Stimulated activated CD8-positive, alpha-beta memory T cell treated with anti-CD3 and anti-CD28 coated beads, Interleukin-7, amount 100 ng/mL, for 4 hours (primary cell): ENCODE measurements around the gene MORC4.

Experiments
- DNase-seq, 2 donors: peaks; one replicate each; pipeline ENCODE4 v3.0.0-alpha.2; 2020; ENCODE audit warnings: low read depth in 2 of 2

The MORC4 gene

GRCh38 chrX:106905064-106905708 is 94.8 kb downstream of the MORC4 start:
- no peak for DNase-seq

GRCh38 chrX:106903856-106904528 is 96.0 kb downstream of the MORC4 start:
- DNase-seq = no peak

- DNase-seq = no peak
Measured at GRCh38 chrX:106903291-106903824, 96.7 kb downstream of the MORC4 start, which contains the start of gene RIPPLY1. TSS of gene RIPPLY1 (minus strand) at chrX:106903341. CDS start at chrX:106903287, 54 bp downstream.

DNA sequence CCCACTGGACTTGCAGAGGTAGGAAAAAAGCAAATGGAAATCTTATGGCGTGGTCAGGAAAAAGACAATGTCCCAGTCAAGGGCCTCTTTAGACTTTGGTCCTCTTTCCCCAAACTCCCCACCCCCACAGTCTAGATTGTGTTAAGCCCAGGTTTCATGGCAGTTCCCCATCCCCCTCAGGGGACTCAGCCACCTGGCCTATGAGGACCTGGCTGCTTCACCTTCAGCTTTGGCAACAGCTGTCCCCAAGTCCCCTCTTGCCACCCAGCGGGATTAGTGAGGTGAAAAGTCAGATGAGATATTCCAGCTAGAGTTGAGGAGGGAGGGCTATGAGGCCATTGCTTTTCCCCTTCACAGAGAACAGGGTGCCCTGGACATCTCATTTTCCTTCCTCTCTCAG is 97.3 kb downstream of the MORC4 start:
- DNase-seq = no peak

DNA sequence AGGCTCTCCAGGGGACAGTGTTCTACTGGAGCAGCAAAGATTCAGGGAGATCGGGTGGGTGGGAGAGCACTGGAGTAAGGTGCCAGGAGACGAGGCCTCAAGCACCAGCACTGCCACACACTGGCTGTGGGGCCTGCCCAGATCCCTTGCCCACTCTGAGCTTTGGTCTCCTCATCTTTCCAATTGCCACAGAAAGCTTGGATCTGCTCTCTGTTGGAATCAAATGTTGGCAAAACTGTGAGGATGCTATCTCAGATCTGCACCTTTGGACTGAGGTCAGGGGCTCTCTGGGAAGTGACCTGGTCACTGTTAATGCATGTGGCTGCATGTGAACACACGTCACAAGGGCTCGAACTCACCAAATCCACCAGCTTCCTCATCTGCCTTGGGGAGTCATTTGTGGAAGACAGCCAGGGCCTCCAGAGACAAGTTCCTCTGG is 98.2 kb downstream of the MORC4 start:
- DNase-seq = no peak

DNA sequence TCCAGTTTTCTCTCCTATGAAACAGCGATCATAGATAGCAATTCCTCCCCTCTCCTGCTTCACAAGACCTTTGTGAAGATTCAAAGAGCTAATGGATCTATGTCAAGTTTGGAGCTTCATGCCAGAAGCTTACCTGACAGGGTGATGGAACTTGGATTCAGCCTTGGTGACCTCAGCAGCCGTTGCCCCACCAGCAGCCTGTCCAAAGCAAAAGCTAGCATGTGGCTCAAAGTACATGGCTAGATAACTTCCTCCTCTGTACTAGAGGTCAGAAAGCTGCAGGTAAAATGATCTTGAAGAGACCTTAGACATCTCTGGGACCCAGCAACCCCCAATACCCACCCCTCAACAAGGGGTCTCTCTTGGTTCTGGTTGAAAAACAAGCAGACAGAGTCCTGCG is 98.7 kb downstream of the MORC4 start:
- DNase-seq = no peak

DNA sequence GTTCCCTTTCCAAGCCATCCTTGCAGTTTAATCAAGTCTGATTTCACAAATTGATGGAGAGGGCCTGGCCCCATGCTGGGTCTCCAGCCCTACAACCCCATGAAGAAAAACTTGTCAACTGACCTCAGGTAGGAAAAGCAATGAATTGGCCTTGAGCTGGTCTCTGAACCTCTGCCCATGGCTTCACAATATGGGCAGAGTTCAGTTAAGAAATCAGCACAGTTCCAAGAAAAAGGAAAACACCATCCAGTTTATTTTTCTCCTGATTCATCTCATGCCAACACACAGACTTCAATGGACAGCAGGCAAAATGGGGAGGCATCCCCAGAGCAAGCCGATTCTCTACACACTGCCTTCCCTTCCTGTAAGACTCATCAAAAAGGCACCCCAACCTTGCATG is 100.2 kb downstream of the MORC4 start:
- DNase-seq = no peak

DNA sequence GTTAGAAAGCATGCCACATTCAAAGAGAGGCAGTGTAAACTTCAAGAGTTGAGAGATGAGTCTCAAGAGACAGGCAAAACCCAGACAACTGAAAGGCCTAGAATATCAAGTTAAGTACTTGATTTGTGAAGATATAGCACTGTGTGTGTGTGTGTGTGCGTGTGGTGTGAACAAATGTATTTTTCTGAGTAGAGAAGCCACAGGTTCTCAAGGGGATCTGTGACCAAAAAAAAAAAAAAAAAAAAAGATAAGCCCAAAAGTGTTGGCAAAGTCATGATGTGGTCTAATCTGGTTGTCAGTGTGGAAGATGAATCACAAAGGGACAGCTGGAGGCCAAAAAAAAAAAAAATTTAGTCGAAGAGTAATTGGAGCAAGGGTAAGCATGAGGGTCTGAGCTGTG is 100.7 kb downstream of the MORC4 start:
- DNase-seq = no peak

DNA sequence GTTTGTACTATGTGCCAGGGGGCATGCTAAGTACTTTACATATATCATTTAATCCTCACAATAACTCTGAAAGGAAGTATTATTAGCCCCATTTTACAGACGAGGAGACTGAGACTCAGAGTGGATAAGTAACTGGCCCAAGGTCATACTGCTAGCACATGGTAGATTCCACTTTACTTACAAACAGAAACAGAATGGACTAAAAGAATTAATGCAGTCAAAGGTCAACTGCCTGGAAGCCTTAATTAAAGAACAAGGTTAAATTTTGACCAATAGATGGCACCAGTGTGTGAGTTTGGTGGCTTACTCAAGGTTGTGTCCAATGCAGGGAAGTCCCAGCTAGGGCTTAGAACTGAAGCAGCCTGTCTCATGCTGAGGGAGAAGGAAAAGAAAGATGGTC is 101.5 kb downstream of the MORC4 start:
- no peak for DNase-seq

DNA sequence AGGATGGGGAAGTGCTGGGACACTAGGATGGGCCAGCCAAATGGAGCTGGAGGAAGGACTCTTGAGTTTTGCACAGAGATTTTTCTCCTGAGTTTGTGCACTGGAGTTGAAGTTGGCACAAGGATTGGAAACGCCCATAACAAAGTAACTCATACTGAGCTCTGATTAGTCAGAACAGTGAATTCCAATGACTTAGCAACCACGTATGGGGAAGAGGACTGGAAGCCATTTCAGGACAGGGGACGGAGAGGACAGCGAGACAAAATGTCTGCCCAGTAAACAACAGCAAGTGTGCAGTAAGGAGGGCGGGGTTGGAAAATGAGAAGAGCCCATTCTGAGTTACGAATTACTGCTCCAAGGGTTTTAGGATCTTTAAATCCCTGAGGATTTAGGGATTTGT is 102.8 kb downstream of the MORC4 start:
- no peak for DNase-seq

DNA sequence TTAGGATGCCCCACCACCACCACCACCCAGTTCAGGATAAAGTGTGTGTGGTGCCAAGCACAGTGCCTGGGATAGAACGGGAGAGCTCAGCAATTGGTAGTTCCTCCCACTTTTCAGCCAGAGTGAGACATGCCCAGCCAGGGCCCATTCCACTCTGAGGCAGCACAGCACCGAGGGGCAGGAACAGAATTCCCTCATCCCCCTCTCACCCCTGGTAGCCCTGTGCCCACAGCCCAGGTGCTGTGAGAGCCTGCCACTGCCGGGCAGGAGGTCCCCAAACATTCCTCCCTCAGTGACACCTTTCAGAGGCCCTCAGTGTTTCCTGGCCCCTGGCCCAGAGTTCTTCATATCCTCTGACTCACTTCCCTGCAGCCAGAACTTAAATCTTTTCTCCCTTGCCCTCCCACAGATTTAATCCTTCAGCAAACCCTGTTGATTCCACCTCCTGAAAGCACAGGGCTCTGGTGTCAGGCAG is 105.0 kb downstream of the MORC4 start:
- no peak for DNase-seq

GRCh38 chrX:106894392-106894909 is 105.6 kb downstream of the MORC4 start:
- peak in 1 of 2 donors; percentile 7 for DNase-seq

DNA sequence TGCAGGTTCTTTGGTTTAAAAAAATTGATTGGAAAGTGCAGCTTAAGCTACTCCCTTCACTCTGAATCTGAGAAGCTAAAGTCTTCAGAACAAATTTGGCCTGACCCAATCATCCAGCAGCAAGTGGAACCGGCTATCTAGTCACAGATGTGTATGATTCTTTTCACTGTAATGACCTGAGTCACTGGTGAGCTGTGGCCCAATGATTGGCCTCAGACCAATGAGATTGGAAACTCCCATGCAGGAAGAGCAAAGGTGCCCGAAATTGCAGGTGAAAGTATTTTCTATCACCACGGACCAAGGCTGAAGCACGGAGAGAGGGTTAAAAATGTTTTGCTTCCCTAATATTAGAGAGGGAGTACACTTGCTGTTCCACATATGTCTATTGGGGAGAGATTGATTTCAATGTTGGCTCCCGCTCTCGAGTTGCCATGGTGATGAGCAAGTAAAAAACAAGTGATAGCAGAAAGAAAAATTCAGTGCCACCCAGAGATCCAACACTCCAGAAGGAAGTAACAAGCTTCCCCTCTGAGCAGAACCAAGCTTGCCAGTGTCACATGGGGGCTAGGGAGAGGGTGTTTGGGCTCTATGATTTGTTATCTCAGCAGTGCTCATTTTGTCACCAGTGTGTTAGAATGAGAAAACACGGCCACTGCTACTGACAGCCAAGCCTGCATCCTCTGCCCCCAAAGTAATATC is 108.1 kb downstream of the MORC4 start:
- no peak for DNase-seq
